Bronchial epithelial cell (primary cell): ENCODE data around the gene UVRAG. TPM values are rescaled to one million over a fixed set of nuclear protein-coding genes. Genes with fewer than 3 reads are reported as not detected.

Experiments
- DNase-seq: peaks from one replicate; pipeline ENCODE4 v3.0.0-alpha.2; 2010; ENCODE audit warnings: low read depth
- FAIRE-seq: peaks from 2 replicates; lab custom pipeline; 2011; peaks lifted over from hg19 to GRCh38; lab: Jason Lieb, UNC
- H3K27me3 ChIP-seq: 2 replicates; pipeline ENCODE4 v1.5.1; 2011; ENCODE audit warnings: low read length; ENCODE audit not compliant: control insufficient read depth, insufficient read depth
- H3K36me3 ChIP-seq: 2 replicates; pipeline ENCODE4 v1.5.1; 2011; ENCODE audit warnings: low read length; ENCODE audit not compliant: control insufficient read depth, insufficient read depth
- H3K4me3 ChIP-seq: 2 replicates; pipeline ENCODE4 v1.5.1; 2011; ENCODE audit warnings: mild to moderate bottlenecking, low read depth, low read length, control low read depth
- total RNA-seq: library from RNA; depleted of rRNA; stranded (reverse); fragments of >200 nt; gene quantifications from 2 replicates; pipeline ENCODE4 v1.2.1, GENCODE V29; 2014
- TF ChIP-seq, protein P1 (sequence below): IDR thresholded peaks from 2 replicates; pipeline ENCODE4 v1.5.1; 2011; ENCODE audit warnings: mild to moderate bottlenecking, moderate library complexity, low read length, control low read depth, inconsistent platforms; ENCODE audit not compliant: insufficient read depth, severe bottlenecking

UVRAG gene
- total RNA-seq, 1 donor from 2014 or later = 11.1 TPM

- no peak for FAIRE-seq
- no peak for DNase-seq
- Histone ChIP-seq H3K36me3 (peaks cover 2% of the 10 kb centered on the region), H3K27me3 (no peaks in the 10 kb centered on the region), H3K4me3 (no peak overlapping the region)
- TF ChIP-seq, protein P1, sequence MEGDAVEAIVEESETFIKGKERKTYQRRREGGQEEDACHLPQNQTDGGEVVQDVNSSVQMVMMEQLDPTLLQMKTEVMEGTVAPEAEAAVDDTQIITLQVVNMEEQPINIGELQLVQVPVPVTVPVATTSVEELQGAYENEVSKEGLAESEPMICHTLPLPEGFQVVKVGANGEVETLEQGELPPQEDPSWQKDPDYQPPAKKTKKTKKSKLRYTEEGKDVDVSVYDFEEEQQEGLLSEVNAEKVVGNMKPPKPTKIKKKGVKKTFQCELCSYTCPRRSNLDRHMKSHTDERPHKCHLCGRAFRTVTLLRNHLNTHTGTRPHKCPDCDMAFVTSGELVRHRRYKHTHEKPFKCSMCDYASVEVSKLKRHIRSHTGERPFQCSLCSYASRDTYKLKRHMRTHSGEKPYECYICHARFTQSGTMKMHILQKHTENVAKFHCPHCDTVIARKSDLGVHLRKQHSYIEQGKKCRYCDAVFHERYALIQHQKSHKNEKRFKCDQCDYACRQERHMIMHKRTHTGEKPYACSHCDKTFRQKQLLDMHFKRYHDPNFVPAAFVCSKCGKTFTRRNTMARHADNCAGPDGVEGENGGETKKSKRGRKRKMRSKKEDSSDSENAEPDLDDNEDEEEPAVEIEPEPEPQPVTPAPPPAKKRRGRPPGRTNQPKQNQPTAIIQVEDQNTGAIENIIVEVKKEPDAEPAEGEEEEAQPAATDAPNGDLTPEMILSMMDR = no peak
Measured at GRCh38 chr11:75900848-75901247, 85.8 kb downstream of the UVRAG start.

GRCh38 chr11:75902631-75903030, 87.6 kb downstream of the UVRAG start:
- DNase-seq (no peak), FAIRE-seq (no peak)
- TF ChIP-seq, protein P1 = no peak
- Histone ChIP-seq H3K4me3 (no peak overlapping the region), H3K36me3 (peaks cover 2% of the 10 kb centered on the region), H3K27me3 (no peaks in the 10 kb centered on the region)

DNA sequence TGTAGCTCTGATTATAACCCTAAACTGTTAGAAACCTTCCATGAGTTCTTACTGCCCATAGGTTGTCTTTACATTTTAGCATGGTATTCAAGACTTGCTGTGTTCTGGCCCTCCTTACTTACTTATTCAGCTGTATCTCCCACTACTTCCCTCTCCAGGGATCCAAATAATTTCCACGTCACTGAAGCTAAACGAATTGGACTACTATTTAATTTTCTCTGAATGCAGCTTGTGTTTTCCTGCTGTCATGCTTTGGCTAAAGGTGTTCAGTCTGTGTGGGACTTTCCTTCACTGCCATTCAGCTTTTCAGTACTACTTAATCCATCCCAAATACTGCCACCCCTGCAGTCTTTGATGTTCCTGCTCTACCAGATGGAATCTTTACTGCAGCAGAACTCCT, 88.3 kb downstream of the UVRAG start:
- TF ChIP-seq, protein P1 = no peak
- DNase-seq (no peak), FAIRE-seq (no peak)
- Histone ChIP-seq H3K27me3 (no peaks in the 10 kb centered on the region), H3K36me3 (peaks cover 2% of the 10 kb centered on the region), H3K4me3 (no peak overlapping the region)

DNA sequence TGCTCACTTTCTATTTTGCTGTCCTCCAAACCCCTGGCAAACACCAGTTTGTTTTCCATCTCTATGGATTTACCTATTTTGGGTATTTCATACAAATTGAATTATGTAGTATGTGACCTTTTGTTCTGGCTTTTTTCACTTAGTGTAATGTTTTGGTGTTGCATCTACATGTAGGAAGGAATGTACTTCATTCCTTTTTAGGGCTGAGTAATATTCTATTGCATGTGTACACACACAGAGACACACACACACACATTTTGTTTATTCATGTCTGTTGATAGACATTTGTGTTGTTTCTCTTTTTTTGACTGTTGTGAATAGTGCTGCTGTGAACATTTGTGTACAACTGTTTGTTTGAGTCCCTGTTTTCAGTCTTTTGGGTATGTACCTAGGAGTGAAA, 90.4 kb downstream of the UVRAG start:
- TF ChIP-seq, protein P1 = no peak
- H3K36me3 ChIP-seq = no peaks in the 10 kb centered on the region
- no peak for FAIRE-seq
- H3K27me3 ChIP-seq = no peaks in the 10 kb centered on the region
- no peak for DNase-seq
- H3K4me3 ChIP-seq = no peak overlapping the region

DNA sequence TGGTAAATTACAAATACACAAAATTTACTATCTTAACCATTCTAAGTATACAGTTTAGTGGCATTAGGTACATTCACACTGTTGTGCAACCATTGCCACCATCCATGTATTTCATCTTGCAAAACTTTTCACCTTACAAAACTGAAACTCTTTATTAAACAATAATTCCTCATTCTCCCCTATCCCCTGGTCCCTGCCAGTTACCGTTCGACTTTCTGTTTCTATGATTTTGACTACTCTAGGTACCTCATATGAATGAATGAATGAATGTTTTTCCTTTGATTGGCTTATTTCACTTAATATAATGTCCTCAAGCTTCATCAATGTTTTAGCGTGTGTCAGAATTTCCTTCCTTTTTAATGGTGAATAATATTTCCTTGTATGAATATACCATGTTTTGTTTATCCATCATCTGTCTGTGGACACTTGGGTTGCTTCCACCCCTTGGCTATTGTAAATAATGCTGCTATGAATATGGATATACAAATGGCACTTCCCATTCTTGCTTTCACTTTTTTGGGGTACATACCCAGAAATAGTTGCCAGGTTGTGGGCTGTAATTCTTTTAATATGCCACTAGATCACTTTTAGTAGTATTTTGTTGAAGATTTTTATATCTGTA, 93.0 kb downstream of the UVRAG start:
- DNase-seq (no peak), FAIRE-seq (no peak)
- Histone ChIP-seq H3K27me3 (no peaks in the 10 kb centered on the region), H3K4me3 (no peak overlapping the region), H3K36me3 (no peaks in the 10 kb centered on the region)
- TF ChIP-seq, protein P1 = no peak
